Ovary (tissue), 3 donors: ENCODE results near the gene B3GNT7.

ENCODE experiments used
- EP300 ChIP-seq: sonication (generic); formaldehyde crosslinking; IDR thresholded peaks from one replicate; pipeline ENCODE4 v1.6.1; 2017; ENCODE audit warnings: antibody characterized with exemption
- POLR2A ChIP-seq: fragments of 450-650 bp; IDR thresholded peaks from one replicate; pipeline ENCODE4 v1.6.1; 2017; ENCODE audit warnings: antibody characterized with exemption, mild to moderate bottlenecking, moderate library complexity
- TF ChIP-seq, protein P1 (sequence below), 3 donors: fragments of 450-650 bp in 2 of 3; fragments of 200-600 bp in 1 of 3; IDR thresholded peaks; one replicate each; pipeline versions ENCODE4 v1.5.1 to v1.8.0; 2016 to 2022; ENCODE audit warnings: antibody characterized with exemption in 3 of 3, mild to moderate bottlenecking in 1 of 3
- donor health status: DM: no; HTN: no; CAD: no.

DNA sequence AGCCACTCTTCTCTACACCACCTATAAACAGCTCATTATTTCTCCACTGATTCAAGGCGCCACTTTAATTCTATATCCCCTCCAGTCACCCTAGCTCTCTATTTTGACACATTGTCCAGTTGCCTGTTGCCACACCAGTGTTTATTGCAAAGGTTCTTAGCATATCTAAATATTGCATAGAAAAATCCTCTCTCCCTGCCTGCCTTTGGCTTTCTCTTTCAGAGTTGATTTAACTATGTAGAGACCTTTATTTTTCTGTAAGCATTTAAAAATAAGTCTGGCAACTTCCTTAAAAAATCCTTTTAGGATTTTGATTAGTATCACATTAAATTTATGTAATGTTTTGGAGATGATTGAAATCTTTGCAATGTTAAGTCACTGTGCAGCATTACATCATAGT is 47.9 kb upstream of the B3GNT7 start:
- TF ChIP-seq, protein P1, sequence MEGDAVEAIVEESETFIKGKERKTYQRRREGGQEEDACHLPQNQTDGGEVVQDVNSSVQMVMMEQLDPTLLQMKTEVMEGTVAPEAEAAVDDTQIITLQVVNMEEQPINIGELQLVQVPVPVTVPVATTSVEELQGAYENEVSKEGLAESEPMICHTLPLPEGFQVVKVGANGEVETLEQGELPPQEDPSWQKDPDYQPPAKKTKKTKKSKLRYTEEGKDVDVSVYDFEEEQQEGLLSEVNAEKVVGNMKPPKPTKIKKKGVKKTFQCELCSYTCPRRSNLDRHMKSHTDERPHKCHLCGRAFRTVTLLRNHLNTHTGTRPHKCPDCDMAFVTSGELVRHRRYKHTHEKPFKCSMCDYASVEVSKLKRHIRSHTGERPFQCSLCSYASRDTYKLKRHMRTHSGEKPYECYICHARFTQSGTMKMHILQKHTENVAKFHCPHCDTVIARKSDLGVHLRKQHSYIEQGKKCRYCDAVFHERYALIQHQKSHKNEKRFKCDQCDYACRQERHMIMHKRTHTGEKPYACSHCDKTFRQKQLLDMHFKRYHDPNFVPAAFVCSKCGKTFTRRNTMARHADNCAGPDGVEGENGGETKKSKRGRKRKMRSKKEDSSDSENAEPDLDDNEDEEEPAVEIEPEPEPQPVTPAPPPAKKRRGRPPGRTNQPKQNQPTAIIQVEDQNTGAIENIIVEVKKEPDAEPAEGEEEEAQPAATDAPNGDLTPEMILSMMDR (IDR thresholded peaks at IDR 0.05) = no peak
- TF ChIP-seq EP300 (no peak), POLR2A (no peak)
